Cardiac fibroblast (primary cell): ENCODE measurements around the gene MPV17L.
"Not testable (repeated sequence)": the region's sequence is repeated elsewhere in the genome, so short reads cannot be mapped to it uniquely, and the experiment has no call there.

Experiments used
- DNase-seq, 2 donors: peaks; one replicate each; pipeline versions ENCODE4 v3.0.0 to v3.0.0-alpha.2; 2010; ENCODE audit warnings: low read depth in 2 of 2
- H3K4me3 ChIP-seq, 2 donors: replicated peaks in 1 of 2; 1 replicate in 1 of 2; 2 replicates in 1 of 2; pipeline ENCODE4 v1.5.1; 2011; ENCODE audit warnings: low read depth in 2 of 2, low read length in 2 of 2, mild to moderate bottlenecking in 2 of 2, moderate library complexity in 1 of 2
- CTCF ChIP-seq: IDR thresholded peaks from one replicate; pipeline ENCODE4 v1.5.1; 2011; ENCODE audit warnings: low read depth, mild to moderate bottlenecking, low read length, inconsistent platforms

The MPV17L gene

GRCh38 chr16:15398618-15399316 lies 3.2 kb downstream of the MPV17L start:
- TF ChIP-seq CTCF: no peak
- no peak overlapping the region for H3K4me3 ChIP-seq
- DNase-seq: no peak

DNA sequence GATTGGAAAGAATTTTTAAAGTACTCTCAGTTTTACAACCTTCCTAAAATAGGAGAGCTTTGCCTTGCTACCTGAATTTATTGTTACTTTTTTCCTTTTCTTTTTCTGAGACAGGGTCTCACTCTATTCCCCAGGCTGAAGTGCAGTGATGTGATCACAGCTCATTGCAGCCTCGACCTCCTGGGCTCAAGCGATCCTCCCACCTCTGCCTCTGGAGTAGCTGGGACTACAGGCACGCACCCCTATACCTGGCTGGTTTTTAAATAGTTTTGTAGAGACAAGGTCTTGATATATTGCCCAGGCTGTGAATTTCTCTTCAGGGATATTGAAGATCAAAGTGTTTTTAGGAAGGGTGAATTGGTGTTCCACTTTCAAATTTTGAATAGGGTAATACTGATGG lies 3.8 kb downstream of the MPV17L start:
- H3K4me3 ChIP-seq: no peak overlapping the region
- no peak for TF ChIP-seq CTCF
- DNase-seq: no peak

GRCh38 chr16:15400314-15400713 lies 4.8 kb downstream of the MPV17L start:
- not testable (repeated sequence) for DNase-seq, H3K4me3 ChIP-seq

DNA sequence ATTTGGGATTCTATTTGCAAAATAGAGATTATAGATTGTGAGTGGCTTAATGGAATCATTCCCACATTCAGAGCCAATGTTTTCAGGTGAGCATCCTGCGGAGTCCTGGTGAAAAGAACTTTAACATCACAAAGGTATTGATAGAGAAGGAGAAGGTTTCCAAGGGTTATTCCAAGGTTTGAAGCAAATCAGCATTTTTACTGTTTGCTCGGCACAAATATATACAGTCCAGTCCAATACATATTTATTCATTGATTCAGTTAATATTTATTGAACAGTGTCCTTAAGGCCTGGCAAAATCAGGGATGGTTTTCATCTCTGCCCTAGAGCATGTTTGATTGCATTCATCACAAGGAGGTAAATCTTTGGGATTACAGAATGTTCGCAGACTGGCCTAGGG lies 6.4 kb downstream of the MPV17L start:
- TF ChIP-seq CTCF: no peak
- DNase-seq: no peak
- H3K4me3 ChIP-seq: no peak overlapping the region

DNA sequence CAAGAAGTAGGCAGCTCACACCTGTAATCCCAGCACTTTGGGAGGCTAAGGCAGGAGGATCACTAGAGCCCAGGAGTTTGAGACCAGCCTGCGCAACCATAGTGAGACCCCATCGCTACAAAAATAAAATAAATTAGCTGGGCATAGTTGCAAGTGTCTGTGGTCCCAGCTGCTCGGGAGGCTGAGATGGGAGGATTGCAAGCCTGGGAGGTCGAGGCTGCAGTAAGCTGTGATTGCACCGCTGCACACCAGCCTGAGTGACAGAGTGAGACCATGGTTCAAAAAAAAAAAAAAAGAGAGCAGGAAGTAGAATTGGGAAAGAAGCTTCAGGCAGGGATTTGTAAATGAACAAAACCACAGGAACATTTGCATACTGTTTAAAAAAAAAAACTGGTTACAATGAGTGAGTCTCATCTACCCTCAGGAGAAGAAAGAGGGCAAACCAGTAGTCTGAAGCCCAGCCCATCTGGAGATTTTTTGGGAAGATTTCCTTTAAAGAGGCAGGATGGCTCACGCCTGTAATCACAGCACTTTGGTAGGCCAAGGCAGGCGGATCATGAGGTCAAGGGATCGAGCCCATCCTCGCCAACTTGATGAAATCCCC lies 7.9 kb downstream of the MPV17L start:
- DNase-seq: peak; percentile 13 to 23
- no peak overlapping the region for H3K4me3 ChIP-seq
- no peak for TF ChIP-seq CTCF

DNA sequence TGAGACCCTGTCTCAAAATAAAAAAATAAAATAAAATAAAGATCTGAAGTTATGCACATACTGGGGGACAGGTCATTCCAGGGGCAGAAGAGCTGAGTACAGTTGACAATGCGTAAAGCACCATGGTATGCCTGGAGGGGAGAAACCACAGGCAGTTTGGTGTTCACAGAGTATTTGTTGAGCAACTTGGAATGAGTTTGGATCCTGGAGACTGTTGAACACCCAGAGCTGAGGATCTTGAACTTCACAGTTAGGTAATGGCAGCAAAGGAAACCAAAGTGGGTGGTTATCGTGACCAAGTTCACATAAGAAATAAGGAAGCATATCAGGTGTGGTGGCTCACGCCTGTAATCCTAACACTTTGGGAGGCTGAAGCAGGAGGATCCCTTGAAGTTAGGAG lies 8.5 kb downstream of the MPV17L start:
- DNase-seq, H3K4me3 ChIP-seq: not testable (repeated sequence)

GRCh38 chr16:15404792-15405191 lies 9.2 kb downstream of the MPV17L start:
- H3K4me3 ChIP-seq: no peak overlapping the region
- TF ChIP-seq CTCF: no peak
- peak; percentile 33 to 52 for DNase-seq

DNA sequence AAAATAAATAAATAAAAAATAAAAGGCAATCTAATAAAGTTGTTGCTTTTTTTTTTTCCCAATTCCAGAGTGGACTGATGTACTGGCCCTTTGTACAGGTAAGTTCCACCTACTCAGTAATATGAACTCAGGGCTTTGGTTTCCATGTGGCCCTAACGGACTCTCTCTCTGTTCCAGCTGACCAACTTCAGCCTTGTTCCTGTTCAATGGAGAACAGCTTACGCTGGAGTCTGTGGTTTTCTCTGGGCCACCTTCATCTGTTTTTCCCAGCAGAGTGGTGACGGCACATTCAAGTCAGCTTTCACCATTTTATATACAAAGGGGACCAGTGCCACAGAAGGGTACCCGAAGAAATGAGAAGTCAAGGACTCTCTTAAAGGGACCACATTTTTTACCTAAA lies 12.2 kb downstream of the MPV17L start:
- H3K4me3 ChIP-seq, DNase-seq: not testable (repeated sequence)

DNA sequence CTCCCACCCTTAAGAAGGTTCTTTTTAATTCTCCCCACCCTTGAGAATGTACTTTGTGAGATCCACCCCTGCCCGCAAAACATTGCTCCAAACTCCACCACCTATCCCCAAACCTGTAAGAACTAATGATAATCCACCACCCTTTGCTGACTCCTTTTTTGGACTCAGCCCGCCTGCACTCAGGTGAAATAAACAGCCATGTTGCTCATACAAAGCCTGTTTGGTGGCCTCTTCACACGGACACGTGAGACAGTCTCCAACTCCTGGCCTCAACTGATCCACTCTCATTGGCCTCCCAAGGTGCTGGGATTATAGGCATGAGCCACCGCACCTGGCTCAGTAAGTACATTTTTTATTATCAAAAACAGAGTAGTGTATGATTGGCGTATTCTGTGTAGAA lies 13.9 kb downstream of the MPV17L start:
- H3K4me3 ChIP-seq, DNase-seq: not testable (repeated sequence)
